ENCODE data around the gene C4orf50.

DNA sequence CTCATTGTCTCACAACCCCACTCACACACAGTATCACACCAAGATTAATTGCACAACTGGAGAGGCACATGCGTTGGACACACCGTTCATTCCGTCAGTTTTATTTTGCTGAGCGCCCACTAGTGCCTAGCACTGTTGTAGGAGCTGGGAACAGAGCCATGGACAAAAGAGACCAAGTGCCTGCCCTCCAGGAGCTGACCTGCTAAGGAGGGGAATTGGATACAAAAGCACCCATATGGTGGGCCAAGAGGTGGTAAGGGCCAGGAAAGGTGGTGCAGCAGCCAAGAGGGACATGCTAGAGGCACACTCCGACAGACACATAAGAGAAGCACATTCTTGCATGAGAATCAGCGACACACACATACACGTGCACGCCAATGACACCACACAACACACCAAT is 124.6 kb downstream of the C4orf50 start:
- TF ChIP-seq EZH2 (optimal IDR thresholded peaks at IDR 0.05; ENCODE audit: low read depth, low read length) (no peak), EZH2phosphoT487 (IDR thresholded peaks at IDR 0.05; ENCODE audit: low read length) (no peak)
- TF ChIP-seq, protein P1, sequence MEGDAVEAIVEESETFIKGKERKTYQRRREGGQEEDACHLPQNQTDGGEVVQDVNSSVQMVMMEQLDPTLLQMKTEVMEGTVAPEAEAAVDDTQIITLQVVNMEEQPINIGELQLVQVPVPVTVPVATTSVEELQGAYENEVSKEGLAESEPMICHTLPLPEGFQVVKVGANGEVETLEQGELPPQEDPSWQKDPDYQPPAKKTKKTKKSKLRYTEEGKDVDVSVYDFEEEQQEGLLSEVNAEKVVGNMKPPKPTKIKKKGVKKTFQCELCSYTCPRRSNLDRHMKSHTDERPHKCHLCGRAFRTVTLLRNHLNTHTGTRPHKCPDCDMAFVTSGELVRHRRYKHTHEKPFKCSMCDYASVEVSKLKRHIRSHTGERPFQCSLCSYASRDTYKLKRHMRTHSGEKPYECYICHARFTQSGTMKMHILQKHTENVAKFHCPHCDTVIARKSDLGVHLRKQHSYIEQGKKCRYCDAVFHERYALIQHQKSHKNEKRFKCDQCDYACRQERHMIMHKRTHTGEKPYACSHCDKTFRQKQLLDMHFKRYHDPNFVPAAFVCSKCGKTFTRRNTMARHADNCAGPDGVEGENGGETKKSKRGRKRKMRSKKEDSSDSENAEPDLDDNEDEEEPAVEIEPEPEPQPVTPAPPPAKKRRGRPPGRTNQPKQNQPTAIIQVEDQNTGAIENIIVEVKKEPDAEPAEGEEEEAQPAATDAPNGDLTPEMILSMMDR (IDR thresholded peaks at IDR 0.05; ENCODE audit: low read length), result no peak
